Ureter (tissue), 1 donor: ENCODE results near the gene MRPL36. TPM values are rescaled to one million over a fixed set of nuclear protein-coding genes. Genes with fewer than 3 reads are reported as not detected.

Source experiments
- DNase-seq: peaks from one replicate; pipeline ENCODE4 v3.0.0-alpha.2; 2020; ENCODE audit warnings: low spot score
- total RNA-seq: library from RNA; stranded (reverse); gene quantifications from one replicate; pipeline ENCODE4 v1.2.4, GENCODE V29; 2023
- donor health status: DM: yes; HTN: yes; CAD: no.

MRPL36 gene
- total RNA-seq, 1 donor from 2014 or later: 33.2 TPM

DNA sequence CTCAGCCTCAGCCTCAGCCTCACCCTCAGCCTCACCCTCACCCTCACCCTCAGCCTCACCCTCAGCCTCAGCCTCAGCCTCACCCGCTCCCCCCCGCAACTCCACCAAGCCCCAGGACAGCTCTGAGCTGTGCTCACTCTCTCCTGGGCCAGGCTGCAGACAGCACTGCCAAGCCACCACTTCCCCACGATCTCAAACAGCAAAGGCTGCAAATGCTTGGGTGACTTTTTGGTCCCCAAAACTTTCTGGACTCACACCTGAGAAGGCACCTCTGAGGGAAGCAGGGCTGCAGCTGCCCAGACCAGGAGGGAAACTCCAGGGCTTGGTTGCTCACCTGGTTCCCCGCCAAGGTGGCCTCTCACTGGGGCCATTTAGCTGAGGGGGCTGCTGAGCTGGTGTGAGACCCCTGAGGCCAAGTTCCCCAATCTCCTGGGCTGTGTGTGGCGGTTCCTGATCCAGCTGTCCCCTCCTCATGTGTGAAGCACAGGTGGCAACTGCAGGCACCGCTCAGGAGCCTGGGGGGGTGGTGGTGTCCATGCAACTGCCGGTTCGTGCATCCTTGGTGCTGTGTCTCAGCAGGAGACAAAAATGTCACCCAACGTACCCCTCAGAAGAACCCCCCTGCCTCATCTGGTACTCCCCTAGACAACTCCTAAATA, 17.8 kb downstream of the MRPL36 start:
- DNase-seq: no peak

GRCh38 chr5:1781107-1781506, 18.5 kb downstream of the MRPL36 start:
- no peak for DNase-seq

DNA sequence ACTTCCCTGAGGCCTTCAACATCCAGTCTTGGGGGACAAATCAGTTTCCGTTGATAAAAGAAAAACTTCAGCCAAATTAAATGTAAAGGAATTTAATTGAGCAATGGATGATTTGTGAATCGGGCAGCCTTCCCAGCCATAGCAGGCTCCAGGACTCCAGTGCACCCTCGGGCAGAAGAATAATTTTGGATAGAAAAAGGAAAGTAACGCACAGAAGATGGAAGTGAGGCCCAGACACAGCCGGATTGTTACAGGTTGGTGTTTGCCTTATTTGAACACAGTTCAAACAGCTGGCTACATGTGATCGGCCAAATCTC, 19.1 kb downstream of the MRPL36 start:
- DNase-seq: no peak

DNA sequence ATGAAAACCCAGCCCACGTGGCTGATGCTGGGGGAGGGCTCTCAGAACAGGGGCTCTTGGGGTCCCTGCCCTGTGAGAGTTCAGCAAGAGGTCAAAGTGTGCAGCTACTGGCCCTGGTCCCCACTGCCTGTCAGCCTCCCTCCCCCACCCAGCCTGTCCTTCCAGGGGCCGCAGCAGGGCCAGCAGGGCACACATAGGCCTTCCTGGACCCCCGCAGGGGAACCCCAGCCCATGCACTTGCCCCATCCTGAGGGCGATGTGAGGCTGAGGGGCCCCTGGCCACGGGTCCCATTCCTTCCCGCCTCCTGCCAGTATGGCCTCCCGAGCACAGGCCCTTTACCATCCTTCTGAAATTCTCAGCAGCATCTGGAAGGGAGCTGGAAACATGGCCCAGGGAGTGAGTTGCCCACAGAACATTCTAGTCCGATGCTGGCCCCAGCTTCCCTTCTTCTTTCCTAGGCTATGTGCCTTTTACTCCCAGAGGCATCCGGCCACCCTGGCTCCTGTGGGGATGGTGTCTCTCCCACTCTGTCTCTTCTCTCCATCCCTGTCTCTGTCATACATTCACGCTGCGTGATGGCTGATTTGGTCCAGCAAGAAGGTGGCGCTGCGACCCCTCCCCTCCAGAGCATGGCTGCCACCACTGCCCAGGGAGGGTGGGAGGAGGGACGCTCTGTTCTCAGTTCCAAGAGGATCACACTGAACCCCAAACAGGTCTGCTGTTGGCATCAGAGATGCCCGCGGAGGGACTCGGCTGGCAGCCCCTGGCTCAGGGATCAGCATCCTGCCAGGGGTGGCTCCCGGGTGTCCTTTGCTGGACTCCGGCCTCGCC, 19.6 kb downstream of the MRPL36 start:
- no peak for DNase-seq

GRCh38 chr5:1779021-1779680, 20.5 kb downstream of the MRPL36 start:
- DNase-seq: no peak

DNA sequence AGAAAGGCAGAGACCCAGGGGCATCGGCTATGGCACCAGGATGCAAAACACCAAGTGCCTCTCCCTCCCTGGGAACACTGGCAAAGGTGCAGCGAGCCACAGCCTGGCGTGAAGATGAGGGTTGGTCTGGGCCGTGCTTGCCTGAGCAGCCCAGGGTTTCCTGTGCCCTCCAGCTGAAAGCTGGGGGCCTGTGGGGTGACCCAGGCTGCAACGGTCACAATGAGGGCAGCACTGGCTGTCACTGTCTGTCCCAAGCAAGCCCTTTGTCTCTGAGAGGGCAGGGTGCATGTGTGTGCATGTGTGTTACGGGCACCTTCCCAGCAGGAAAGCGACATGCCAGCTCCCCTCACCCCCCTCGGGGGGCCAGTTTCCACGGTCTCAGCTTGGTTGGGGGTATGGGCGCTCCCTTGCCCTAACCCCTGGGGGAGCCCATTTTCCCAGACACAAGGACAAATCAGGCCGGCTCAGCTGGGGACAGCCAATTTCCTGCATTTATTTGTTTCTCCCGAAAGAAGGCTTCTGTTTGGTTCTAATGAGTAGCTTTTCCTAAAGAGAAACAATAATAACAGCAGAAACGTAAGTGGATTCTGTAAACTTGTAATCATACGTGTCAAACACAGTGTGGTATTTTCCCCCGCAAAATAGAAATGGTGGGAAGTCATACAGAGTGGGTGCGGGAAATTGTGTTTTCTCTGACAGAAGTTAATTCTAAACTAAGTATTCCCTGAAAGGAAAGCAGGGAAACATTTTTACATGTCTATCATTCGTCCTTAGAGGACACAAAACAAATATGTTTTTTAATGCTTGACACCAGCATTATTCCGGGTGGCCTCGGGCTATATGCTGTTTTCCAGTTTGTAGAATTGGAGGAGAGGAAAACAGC, 21.3 kb downstream of the MRPL36 start:
- no peak for DNase-seq

- DNase-seq: no peak
Measured at GRCh38 chr5:1777281-1778137, 22.1 kb downstream of the MRPL36 start.

GRCh38 chr5:1776831-1777230, 22.8 kb downstream of the MRPL36 start:
- DNase-seq: no peak

DNA sequence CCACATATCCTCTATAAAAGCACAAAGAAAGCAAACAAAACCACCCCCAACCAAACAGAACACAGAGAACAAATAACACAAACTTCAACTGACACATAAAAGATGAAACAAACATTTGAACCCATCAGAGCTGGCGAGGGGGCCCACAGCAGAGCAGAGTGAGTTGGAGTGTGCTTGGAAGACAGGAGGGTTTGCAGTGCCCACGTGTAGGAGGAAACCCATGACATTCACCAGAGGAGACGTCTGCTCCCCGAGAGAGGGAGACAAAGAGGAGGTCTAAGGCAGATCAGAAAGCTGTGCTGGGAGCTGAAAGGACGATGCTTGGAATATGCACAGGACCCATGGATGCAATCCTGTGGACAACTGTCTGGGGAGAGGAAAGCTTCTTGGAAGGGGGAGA, 27.0 kb downstream of the MRPL36 start:
- no peak for DNase-seq

DNA sequence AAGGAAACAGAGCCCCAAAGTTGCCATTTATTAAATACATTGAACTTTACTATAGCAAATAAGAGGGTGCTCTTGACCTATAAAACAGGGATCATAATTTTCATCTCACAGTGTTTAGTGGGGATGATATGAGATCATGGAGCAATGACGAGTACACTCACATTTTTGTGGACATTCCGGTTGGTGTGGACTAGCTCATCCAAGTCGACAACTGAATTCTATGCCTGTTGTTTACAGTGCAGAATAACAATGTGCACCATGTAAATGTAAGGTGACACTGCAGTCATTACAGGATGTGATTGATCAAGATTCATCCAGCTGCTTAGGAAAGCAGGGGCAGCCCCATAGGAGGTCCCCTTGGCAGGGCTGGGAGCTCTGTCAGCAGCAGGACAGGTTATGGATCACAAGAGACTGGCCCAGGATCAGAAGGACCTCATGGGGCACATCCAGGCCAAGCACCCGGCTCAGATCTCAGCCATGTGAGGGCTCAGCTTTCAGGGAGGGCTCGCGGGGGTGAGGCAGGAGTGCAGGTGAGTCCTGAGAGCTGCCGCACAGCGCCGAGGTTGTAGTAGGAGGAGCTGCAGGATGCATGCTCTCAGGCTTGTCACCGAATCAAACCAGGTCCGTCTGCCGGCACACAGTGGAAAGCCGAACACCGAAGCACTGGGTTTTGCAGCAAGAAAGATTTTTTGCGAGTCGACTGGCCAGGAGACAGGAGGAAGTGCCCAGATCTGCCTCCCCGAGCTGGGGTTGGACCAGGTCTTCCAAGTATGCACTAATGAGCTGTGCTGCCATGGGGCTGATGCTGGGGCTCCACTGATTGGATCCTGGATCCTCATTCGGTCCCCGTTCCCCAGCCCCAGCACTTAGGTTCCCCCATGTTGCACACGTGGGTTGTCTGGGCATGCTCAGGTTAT, 28.2 kb downstream of the MRPL36 start:
- DNase-seq: no peak

- DNase-seq: no peak
Measured at GRCh38 chr5:1770443-1770802, 29.2 kb downstream of the MRPL36 start.

DNA sequence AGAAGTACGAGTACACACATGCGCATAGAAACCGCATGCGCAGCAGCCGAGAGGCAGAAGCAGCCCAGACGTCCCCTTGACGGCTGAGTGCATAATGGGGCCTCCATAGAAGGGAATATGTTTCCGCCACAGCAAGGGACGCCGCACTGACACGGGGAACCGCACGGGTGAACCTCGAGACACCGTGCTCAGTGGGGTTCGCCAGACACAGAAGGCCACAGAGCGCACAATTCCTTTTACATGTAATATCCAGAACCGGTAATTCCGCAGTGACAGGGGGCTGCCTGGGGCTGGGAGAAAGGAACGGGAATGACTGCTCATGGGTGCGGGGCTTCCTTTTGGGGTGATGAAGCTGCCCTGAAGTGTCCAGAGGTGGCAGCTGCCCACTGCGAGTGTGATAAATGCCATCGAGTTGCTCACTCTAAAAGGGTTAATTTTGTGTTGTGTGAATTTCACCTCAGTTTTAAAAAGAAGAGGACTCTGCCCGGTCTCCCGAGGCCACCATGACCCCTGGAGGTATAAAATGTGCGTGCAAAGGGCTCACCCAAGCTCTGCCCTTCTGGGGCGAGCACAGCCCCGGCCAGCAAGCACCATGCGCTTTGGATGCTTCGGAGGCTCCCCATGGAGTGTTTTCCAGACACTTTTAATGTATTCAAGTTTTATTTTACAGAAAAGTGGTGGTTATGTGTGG, 29.7 kb downstream of the MRPL36 start:
- no peak for DNase-seq

- no peak for DNase-seq
Measured at GRCh38 chr5:1769017-1769640, 30.5 kb downstream of the MRPL36 start.

DNA sequence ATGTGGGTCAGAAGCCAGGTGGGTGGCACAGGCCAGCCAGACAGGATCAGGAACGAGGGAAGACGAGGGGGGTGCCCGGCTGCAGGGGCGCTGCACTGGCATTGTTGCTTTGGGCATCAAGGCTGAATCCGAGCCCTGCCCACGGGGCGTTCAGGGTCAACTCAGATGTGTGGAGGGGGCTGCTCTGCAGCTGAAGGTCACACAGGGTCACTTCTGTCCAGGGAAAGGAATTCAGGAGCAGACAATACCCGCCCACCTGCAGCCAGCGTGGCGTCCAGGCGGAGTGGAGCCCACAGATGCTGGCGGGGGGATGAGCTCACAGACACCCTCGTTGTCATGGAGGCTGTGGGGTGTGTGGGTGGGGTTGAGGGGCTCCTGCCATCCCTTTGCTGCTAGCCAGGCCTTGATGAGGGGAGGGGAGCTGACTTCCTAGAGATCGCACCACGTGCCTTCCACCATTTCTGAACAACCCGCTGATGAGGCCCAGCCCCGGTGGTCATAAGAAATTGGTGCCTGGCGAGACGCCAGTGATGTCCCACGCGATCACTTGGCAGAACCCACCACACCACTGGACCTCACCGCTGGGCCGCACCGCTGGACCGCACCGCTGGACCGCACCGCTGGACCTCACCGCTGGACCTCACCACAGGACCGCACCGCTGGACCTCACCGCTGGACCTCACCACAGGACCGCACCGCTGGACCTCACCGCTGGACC, 31.2 kb downstream of the MRPL36 start:
- no peak for DNase-seq

DNA sequence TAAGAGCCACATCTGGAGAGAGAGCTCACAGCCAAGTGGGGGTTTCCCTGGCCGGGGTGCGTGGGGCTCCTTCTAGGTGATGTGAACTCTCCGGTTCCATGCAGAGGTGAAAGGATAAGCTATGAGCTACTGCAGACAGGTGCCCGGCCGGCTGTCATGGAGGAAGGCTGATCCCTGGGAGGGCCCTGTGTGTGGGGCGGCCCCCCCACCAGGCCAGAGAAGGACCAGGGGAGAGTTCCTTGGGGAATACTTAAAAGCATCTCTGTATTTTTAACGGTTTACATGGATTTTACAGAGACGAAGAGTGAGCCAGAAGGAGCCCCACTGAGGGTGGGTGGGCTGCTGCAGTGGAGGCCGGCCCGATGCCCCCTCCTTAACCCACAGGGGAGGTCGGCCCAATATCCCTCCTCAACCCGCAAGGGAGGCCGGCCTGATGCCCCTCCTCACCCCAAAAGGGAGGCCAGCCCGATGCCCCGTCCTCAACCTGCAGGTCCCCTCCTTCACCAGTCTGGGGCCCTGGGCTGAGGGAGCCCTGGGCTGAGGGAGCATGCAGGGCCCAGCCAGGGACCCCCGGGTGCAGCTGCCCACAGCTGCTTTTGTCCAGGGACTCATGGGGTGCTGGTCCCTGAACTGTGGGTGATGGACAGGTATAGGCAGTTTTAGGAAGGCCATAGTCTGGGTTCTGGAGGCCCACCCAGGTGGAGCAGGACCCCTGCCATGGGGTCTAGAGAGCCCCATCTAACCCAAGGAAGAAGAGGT, 31.9 kb downstream of the MRPL36 start:
- DNase-seq: no peak

DNA sequence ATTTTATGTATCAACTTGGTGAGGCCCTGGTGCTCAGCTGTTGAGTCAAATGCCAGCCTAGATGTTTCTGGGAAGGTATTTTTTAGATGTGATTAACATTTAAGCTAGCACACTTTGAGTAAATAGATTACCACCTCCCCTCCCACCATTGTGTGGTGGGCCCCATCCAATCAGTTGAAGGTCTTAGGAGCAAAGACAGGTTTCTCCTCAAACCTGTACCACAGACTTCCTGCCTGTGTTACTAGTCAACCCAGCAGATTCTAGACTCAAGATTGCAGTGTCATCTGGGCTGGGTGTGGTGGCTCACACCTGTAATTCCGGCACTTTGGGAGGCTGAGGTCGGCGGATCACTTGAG, 33.8 kb downstream of the MRPL36 start:
- DNase-seq: no peak

- no peak for DNase-seq
Measured at GRCh38 chr5:1765141-1765879, 34.3 kb downstream of the MRPL36 start.
